Astrocyte of the cerebellum (primary cell): ENCODE data around the gene YPEL5.

Experiments used
- DNase-seq: peaks from one replicate; pipeline ENCODE4 v3.0.0-alpha.2; 2011; ENCODE audit warnings: low read depth
- H3K4me3 ChIP-seq: 2 replicates; pipeline ENCODE4 v1.5.1; 2011; ENCODE audit warnings: mild to moderate bottlenecking, low read depth, low read length, moderate library complexity
- CTCF ChIP-seq: IDR thresholded peaks from 2 replicates; pipeline ENCODE4 v1.5.1; 2012; ENCODE audit warnings: low read length, low read depth, moderate library complexity, mild to moderate bottlenecking; ENCODE audit errors: missing control alignments
- in situ Hi-C: cut with HindIII; loops from 2 replicates; pipeline ENCODE4 v1.10.0; 2017; ENCODE audit warnings: low sequenced_read_pairs

Gene YPEL5

DNA sequence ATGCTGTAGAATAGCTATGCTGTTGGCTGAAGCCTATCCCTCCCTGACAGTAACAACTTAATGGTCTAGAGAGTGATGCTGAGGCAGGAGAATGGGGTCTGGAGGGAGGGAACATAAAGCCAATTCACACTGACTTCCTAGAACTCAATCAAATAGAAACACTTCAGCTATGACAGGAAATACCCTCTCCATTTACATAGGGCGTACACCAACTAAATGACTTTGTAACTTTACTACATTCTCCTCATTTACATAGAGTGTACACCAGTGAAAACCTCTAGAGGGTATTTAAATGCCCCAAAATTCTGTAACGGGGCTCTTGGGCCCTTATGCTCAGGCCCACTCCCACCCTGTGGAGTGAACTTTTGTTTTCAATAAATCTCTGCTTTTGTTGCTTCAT is 41.5 kb downstream of the YPEL5 start:
- no peak for TF ChIP-seq CTCF
- no peak overlapping the region for H3K4me3 ChIP-seq
- in situ Hi-C loops: no loop called here
- DNase-seq: no peak

DNA sequence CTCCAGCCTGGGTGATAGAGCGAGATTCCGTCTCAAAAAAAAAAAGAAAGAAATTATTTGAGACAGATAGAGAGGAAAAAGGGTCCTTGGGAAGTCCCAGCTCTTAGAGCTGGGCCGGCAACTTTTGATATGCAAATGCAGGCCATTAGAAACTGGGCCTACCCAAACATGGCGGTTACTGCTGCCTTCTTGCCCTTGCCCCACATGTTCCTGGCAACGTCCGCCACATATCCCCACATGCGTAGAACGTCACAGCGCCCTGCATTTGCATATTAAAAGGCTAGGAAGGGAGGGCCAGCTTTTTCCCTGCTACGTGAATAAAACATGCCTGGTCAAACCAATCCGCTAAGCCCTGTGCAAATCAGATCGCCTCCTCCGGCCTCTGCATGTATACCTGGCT is 43.8 kb downstream of the YPEL5 start:
- no peak for TF ChIP-seq CTCF
- no peak for DNase-seq
- H3K4me3 ChIP-seq: no peak overlapping the region
- in situ Hi-C loops: no loop called here

DNA sequence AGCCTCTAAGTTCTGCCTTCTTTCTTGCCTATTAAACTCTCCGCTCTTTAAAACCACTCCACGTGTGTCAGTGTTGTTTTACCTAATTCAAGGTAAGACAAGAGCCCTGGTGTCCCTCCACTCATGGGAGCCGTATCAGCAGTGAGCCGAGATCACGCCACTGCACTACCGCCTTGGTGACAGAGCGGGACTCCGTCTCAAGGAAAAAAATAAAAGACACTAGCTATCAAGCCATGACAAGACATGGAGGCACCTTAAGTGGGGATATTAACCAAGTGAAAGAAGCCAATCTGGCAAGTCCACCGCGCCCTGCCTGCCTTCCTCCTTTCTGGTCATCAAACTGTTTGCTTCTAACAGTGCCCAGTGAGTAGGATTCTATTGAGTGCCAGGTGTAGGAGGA is 44.3 kb downstream of the YPEL5 start:
- no peak for TF ChIP-seq CTCF
- in situ Hi-C loops: no loop called here

DNA sequence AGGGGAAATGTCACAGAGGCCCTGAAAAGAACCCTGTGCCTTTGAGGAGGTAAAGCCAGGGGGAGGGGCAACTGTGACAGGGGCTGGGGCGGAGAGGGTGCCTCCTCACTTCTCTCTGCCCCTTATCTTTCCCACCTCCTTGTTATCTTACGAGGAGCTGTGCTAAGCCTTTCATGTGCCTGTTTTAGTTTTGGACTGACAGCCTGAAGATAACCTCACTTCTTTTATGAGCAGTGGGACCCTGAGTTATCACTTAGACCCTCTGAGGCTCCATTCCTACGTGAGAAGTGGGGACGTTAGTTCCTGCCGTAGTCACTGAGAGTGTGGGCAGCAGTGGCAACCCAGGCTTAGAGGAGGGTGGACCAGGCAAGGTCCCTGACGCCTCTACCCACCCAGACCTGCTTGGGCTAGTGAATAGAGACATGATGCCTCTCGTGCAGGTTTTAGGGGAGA is 45.0 kb downstream of the YPEL5 start:
- TF ChIP-seq CTCF: no peak
- H3K4me3 ChIP-seq: no peak overlapping the region
- no peak for DNase-seq
- in situ Hi-C loops: no loop called here

More for the DNA sequence above, 44.3 kb downstream of the YPEL5 start:
- no peak overlapping the region for H3K4me3 ChIP-seq
- DNase-seq: no peak

DNA sequence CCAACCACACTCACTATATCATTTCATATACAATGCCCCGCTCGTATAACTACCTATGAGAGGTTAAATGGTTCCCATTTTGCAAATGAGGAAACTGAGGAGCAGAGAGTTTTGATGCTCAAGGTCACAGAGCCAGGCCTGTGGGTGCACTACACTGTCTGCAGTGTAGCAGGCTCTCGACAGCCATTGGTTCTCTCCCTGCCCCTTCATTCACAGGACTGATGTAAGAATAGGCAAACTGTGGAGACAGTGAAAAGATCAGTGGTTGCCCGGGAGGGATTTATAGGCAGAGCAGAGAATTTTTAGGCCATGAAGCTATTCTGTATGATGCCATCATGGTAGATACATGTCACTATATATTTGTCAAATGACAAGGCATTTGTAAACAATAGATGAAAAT is 45.5 kb downstream of the YPEL5 start:
- no peak overlapping the region for H3K4me3 ChIP-seq
- in situ Hi-C loops: no loop called here
- DNase-seq: no peak
- TF ChIP-seq CTCF: no peak

- no peak for DNase-seq
- in situ Hi-C loops: no loop called here
Measured at GRCh38 chr2:30193104-30193681, 46.4 kb downstream of the YPEL5 start.

More at GRCh38 chr2:30193104-30193681, 46.4 kb downstream of the YPEL5 start:
- no peak for TF ChIP-seq CTCF
- no peak overlapping the region for H3K4me3 ChIP-seq
